Measurements from ENCODE around the gene CLCN7. TPM values are rescaled to one million over a fixed set of nuclear protein-coding genes. Genes with fewer than 3 reads are reported as not detected.

Gene CLCN7
- total and polyA plus RNA-seq, 2 of the 13 experiments (the other 11 are each of a cell fraction or from before 2014, with no cell fraction given): 24.6 to 25.1 TPM

DNA sequence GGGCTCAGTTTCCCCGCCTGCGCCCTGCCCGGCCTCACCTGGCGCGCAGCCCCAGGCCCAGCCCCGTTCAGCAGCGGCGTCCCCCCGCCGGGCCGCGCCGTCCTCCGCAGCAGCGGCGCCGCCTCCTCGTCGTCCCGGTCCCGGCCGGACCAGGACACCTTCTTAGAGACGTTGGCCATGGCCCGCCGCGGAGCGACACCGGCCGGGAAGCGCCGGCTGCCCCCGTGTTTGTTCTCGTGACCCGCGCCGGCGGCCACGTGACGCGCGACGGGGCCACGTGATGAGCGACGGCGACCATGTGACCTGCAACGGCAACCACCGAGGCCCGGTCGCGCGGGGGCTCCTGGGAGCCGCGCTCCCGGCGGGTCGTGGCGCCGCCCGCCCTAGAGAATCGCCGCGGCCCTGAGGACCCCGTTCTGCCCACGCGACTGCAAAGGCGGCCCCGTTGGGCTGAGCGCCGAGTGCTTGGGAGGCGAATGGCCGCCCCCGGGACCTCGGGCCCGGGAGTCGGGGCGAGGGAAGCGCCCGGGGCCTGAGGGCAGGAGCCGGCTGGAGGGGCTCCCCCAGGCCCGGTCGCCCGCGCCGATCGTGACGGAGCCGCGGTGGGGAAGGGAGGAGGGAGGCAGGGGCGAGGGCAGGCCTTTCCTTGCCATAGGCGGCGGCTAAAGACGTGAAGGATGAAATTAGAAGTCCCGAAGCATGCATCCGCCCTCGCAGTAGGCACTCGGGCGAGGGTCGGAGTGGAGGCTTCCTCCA, at the start of gene CLCN7 (continued):
- TF ChIP-seq, protein P1, sequence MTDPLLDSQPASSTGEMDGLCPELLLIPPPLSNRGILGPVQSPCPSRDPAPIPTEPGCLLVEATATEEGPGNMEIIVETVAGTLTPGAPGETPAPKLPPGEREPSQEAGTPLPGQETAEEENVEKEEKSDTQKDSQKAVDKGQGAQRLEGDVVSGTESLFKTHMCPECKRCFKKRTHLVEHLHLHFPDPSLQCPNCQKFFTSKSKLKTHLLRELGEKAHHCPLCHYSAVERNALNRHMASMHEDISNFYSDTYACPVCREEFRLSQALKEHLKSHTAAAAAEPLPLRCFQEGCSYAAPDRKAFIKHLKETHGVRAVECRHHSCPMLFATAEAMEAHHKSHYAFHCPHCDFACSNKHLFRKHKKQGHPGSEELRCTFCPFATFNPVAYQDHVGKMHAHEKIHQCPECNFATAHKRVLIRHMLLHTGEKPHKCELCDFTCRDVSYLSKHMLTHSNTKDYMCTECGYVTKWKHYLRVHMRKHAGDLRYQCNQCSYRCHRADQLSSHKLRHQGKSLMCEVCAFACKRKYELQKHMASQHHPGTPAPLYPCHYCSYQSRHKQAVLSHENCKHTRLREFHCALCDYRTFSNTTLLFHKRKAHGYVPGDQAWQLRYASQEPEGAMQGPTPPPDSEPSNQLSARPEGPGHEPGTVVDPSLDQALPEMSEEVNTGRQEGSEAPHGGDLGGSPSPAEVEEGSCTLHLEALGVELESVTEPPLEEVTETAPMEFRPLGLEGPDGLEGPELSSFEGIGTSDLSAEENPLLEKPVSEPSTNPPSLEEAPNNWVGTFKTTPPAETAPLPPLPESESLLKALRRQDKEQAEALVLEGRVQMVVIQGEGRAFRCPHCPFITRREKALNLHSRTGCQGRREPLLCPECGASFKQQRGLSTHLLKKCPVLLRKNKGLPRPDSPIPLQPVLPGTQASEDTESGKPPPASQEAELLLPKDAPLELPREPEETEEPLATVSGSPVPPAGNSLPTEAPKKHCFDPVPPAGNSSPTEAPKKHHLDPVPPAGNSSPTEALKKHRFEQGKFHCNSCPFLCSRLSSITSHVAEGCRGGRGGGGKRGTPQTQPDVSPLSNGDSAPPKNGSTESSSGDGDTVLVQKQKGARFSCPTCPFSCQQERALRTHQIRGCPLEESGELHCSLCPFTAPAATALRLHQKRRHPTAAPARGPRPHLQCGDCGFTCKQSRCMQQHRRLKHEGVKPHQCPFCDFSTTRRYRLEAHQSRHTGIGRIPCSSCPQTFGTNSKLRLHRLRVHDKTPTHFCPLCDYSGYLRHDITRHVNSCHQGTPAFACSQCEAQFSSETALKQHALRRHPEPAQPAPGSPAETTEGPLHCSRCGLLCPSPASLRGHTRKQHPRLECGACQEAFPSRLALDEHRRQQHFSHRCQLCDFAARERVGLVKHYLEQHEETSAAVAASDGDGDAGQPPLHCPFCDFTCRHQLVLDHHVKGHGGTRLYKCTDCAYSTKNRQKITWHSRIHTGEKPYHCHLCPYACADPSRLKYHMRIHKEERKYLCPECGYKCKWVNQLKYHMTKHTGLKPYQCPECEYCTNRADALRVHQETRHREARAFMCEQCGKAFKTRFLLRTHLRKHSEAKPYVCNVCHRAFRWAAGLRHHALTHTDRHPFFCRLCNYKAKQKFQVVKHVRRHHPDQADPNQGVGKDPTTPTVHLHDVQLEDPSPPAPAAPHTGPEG (CRISPR knock-in tag; IDR thresholded peaks at IDR 0.05): 0 out of 2 replicates have a peak, but pooled peaks have one; percentile 56
- TF ChIP-seq PHB2 (IDR thresholded peaks at IDR 0.05; ENCODE audit: partially characterized antibody): no peak
- no peak; the same call in 1 of the 2 replicates for TF ChIP-seq PITX1 (CRISPR knock-in tag; IDR thresholded peaks at IDR 0.05)
- TF ChIP-seq FLYWCH1 (CRISPR knock-in tag; IDR thresholded peaks at IDR 0.05): 0 out of 2 replicates have a peak, but pooled peaks have one; percentile 81
- no peak for TF ChIP-seq HDAC6 (IDR thresholded peaks at IDR 0.05; ENCODE audit: low read depth, low read length)
- no peak for TF ChIP-seq ZNF282 (IDR thresholded peaks at IDR 0.05; ENCODE audit: partially characterized antibody)
- TF ChIP-seq PAWR (CRISPR knock-in tag; IDR thresholded peaks at IDR 0.05; ENCODE audit: borderline replicate concordance): no peak
- peak; percentile 99 for TF ChIP-seq FOXK1 (CRISPR knock-in tag; IDR thresholded peaks at IDR 0.05; ENCODE audit: borderline replicate concordance, low read depth)
- peak; percentile 94 for TF ChIP-seq YEATS2 (CRISPR knock-in tag; IDR thresholded peaks at IDR 0.05; ENCODE audit: borderline replicate concordance)
- peak; percentile 74 for TF ChIP-seq AGO2 (optimal IDR thresholded peaks at IDR 0.05; ENCODE audit: low read depth, low read length)
- no peak for TF ChIP-seq SRSF4 (IDR thresholded peaks at IDR 0.05; ENCODE audit: low read depth, low read length, poor library complexity, severe bottlenecking)
- no peak for TF ChIP-seq ZNF629 (CRISPR knock-in tag; conservative IDR thresholded peaks at IDR 0.05)
- TF ChIP-seq, protein P2, sequence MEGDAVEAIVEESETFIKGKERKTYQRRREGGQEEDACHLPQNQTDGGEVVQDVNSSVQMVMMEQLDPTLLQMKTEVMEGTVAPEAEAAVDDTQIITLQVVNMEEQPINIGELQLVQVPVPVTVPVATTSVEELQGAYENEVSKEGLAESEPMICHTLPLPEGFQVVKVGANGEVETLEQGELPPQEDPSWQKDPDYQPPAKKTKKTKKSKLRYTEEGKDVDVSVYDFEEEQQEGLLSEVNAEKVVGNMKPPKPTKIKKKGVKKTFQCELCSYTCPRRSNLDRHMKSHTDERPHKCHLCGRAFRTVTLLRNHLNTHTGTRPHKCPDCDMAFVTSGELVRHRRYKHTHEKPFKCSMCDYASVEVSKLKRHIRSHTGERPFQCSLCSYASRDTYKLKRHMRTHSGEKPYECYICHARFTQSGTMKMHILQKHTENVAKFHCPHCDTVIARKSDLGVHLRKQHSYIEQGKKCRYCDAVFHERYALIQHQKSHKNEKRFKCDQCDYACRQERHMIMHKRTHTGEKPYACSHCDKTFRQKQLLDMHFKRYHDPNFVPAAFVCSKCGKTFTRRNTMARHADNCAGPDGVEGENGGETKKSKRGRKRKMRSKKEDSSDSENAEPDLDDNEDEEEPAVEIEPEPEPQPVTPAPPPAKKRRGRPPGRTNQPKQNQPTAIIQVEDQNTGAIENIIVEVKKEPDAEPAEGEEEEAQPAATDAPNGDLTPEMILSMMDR (CRISPR knock-in tag; IDR thresholded peaks at IDR 0.05): no peak
- TF ChIP-seq, protein P3, sequence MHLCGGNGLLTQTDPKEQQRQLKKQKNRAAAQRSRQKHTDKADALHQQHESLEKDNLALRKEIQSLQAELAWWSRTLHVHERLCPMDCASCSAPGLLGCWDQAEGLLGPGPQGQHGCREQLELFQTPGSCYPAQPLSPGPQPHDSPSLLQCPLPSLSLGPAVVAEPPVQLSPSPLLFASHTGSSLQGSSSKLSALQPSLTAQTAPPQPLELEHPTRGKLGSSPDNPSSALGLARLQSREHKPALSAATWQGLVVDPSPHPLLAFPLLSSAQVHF (CRISPR knock-in tag; IDR thresholded peaks at IDR 0.05): peak; percentile 94
- TF ChIP-seq HHEX (CRISPR knock-in tag; IDR thresholded peaks at IDR 0.05): no peak
- peak; percentile 30; the same call in 1 of the 2 replicates for TF ChIP-seq NFYB (CRISPR knock-in tag; IDR thresholded peaks at IDR 0.05)
- TF ChIP-seq RARA (CRISPR knock-in tag; IDR thresholded peaks at IDR 0.05): peak; percentile 55
- no peak for TF ChIP-seq MZF1 (CRISPR knock-in tag; IDR thresholded peaks at IDR 0.05; ENCODE audit: borderline replicate concordance)
- 0 out of 2 replicates have a peak, but pooled peaks have one; percentile 19 for TF ChIP-seq ZNF34 (CRISPR knock-in tag; IDR thresholded peaks at IDR 0.05; ENCODE audit: borderline replicate concordance)
- TF ChIP-seq PHF20 (CRISPR knock-in tag; IDR thresholded peaks at IDR 0.05): peak; percentile 98
- peak; percentile 97 for TF ChIP-seq EEA1 (CRISPR knock-in tag; IDR thresholded peaks at IDR 0.05; ENCODE audit: borderline replicate concordance)
- peak; percentile 64 for TF ChIP-seq ASH2L (IDR thresholded peaks at IDR 0.05; ENCODE audit: insufficient read length, low read depth, low read length)
